Measurements from ENCODE around the gene DMRTB1. TPM values are rescaled to one million over a fixed set of nuclear protein-coding genes. Genes with fewer than 3 reads are reported as not detected.

Gene DMRTB1
- total RNA-seq, 1 donor from 2014 or later, result not detected

DNA sequence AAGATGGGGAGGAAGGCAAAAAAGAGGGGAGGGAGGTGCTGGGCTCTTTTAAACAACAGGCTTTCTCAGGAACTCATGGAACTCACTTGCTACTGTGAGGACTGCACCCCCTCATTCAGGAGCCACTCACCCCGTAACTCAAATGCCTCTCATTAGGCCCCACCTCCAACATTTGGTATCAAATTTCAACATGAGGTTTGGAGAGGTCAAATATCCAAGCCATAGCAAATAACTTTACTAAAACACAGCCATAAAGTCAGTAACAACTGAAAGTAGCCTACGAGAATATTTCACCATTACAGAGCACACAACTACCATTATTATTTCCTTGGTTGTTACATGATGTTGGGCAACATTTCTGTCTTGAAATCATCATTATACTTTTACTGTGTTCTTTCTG lies 13.1 kb upstream of the DMRTB1 start:
- peaks cover 20% of the 10 kb centered on the region for H3K4me1 Mint-ChIP-seq (ENCODE audit: low read depth)
- TF ChIP-seq, protein P1, sequence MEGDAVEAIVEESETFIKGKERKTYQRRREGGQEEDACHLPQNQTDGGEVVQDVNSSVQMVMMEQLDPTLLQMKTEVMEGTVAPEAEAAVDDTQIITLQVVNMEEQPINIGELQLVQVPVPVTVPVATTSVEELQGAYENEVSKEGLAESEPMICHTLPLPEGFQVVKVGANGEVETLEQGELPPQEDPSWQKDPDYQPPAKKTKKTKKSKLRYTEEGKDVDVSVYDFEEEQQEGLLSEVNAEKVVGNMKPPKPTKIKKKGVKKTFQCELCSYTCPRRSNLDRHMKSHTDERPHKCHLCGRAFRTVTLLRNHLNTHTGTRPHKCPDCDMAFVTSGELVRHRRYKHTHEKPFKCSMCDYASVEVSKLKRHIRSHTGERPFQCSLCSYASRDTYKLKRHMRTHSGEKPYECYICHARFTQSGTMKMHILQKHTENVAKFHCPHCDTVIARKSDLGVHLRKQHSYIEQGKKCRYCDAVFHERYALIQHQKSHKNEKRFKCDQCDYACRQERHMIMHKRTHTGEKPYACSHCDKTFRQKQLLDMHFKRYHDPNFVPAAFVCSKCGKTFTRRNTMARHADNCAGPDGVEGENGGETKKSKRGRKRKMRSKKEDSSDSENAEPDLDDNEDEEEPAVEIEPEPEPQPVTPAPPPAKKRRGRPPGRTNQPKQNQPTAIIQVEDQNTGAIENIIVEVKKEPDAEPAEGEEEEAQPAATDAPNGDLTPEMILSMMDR (IDR thresholded peaks at IDR 0.05), result no peak
- DNase-seq (ENCODE audit: low spot score), result no peak
- no peaks in the 10 kb centered on the region for H3K36me3 Mint-ChIP-seq (ENCODE audit: low read depth)
- H3K4me3 Mint-ChIP-seq (ENCODE audit: unreplicated experiment), result no peak overlapping the region
- H3K9me3 Mint-ChIP-seq (ENCODE audit: low read depth), result no peaks in the 10 kb centered on the region
- H3K27ac Mint-ChIP-seq (ENCODE audit: unreplicated experiment), result no peak overlapping the region
- H3K27me3 Mint-ChIP-seq (ENCODE audit: low read depth), result no peaks in the 10 kb centered on the region

DNA sequence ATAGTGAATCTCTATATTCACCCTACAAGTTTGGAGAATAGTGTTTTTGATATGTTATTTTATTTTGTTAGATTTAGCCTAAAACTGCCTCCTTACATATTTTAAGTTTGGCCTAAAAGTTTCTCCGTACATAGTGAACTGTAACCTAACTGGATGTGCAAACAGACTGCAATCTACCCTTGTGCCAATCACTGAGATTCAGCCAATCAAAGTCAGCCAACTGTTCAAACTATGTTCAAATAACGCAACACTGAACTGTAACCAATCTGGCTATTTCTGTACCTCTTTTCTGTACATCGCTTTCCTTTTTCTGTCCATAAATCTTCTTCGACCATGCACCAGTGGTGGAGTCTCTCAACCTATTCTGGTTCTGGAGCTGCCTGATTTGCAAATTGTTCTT lies 11.8 kb upstream of the DMRTB1 start:
- Mint-ChIP-seq H3K9me3 (ENCODE audit: low read depth) (no peaks in the 10 kb centered on the region), H3K27ac (ENCODE audit: unreplicated experiment) (no peak overlapping the region), H3K4me1 (ENCODE audit: low read depth) (peaks cover 20% of the 10 kb centered on the region), H3K36me3 (ENCODE audit: low read depth) (no peaks in the 10 kb centered on the region), H3K4me3 (ENCODE audit: unreplicated experiment) (no peak overlapping the region), H3K27me3 (ENCODE audit: low read depth) (no peaks in the 10 kb centered on the region)
- no peak for DNase-seq (ENCODE audit: low spot score)
- TF ChIP-seq, protein P1 (IDR thresholded peaks at IDR 0.05), result no peak

DNA sequence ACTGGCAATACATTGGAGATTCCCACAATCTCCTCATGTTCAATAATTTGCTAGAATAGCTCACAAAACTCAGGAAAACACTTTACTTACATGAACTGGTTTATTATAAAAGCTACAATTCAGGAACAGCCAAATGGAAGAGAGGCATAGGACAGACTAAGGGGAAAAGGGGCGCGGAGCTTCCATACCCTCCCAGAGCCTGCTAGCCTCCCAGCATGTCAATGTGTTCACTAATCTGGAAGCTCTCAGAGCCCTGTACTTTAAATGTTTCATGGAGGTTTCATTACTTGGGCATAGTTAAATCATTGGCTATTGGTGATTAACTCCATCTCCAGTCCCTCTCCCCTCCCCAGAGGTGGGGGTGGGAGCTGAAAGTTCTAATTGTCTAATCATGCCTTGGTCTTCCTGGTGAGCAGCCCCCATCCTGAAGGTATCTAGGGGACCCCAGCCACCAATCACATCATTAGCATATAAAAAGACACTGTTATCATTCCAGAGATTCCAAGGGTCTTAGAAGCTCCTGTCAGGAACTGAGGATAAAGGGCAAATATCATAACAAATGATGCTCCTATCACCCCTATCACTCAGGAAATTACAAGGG lies 10.9 kb upstream of the DMRTB1 start:
- no peak overlapping the region for H3K27ac Mint-ChIP-seq (ENCODE audit: unreplicated experiment)
- H3K36me3 Mint-ChIP-seq (ENCODE audit: low read depth), result no peaks in the 10 kb centered on the region
- no peaks in the 10 kb centered on the region for H3K27me3 Mint-ChIP-seq (ENCODE audit: low read depth)
- H3K4me1 Mint-ChIP-seq (ENCODE audit: low read depth), result peaks cover 20% of the 10 kb centered on the region
- TF ChIP-seq, protein P1 (IDR thresholded peaks at IDR 0.05), result no peak
- no peaks in the 10 kb centered on the region for H3K9me3 Mint-ChIP-seq (ENCODE audit: low read depth)
- DNase-seq (ENCODE audit: low spot score), result no peak
- H3K4me3 Mint-ChIP-seq (ENCODE audit: unreplicated experiment), result no peak overlapping the region

DNA sequence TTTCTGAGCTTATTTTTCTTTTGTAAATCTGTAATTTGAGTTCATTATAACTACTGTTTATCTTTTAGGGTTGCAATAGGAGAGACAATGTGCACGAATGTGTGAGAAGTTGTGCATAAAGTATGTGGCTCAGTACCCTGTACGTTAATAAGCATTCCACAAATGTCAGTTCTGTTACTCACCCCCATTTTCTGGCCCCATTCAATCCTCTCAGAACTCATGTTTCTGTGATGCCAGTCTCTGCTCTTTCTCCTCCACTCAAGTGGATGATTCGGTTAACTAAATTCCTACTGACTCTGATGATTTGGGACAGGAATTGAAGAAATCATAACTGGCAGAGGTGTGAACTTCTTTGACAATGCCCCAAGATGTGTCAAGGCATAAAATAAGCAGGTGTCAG lies 10.2 kb upstream of the DMRTB1 start:
- Mint-ChIP-seq H3K36me3 (ENCODE audit: low read depth) (no peaks in the 10 kb centered on the region), H3K4me1 (ENCODE audit: low read depth) (peaks cover 20% of the 10 kb centered on the region), H3K9me3 (ENCODE audit: low read depth) (no peaks in the 10 kb centered on the region), H3K4me3 (ENCODE audit: unreplicated experiment) (no peak overlapping the region), H3K27ac (ENCODE audit: unreplicated experiment) (peak overlapping the region; percentile 76), H3K27me3 (ENCODE audit: low read depth) (peaks cover 1% of the 10 kb centered on the region)
- TF ChIP-seq, protein P1 (IDR thresholded peaks at IDR 0.05), result no peak
- DNase-seq (ENCODE audit: low spot score), result no peak

DNA sequence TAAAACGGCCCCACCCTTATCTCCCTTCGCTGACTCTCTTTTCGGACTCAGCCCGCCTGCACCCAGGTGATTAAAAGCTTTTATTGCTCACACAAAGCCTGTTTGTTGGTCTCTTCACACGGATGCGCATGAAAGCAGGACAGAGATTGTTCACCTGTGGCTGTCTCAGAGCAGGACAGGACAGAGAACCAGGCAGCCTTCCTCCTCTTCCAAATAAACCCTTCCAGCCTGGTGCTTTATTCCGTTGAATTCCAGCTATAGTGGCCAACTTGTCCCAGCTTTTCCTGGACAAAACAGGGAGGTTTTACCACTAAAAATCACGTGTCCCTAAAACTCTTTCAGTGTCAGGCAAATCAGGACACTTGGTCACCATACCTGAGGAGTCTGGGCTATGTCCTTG lies 9.5 kb upstream of the DMRTB1 start:
- peaks cover 20% of the 10 kb centered on the region for H3K4me1 Mint-ChIP-seq (ENCODE audit: low read depth)
- H3K27me3 Mint-ChIP-seq (ENCODE audit: low read depth), result peaks cover 2% of the 10 kb centered on the region
- no peaks in the 10 kb centered on the region for H3K36me3 Mint-ChIP-seq (ENCODE audit: low read depth)
- no peak overlapping the region for H3K4me3 Mint-ChIP-seq (ENCODE audit: unreplicated experiment)
- no peaks in the 10 kb centered on the region for H3K9me3 Mint-ChIP-seq (ENCODE audit: low read depth)
- H3K27ac Mint-ChIP-seq (ENCODE audit: unreplicated experiment), result no peak overlapping the region
- TF ChIP-seq, protein P1 (IDR thresholded peaks at IDR 0.05), result no peak
- no peak for DNase-seq (ENCODE audit: low spot score)

Data from chondrocyte (in vitro differentiated cells).